Measurements from ENCODE around the gene PPM1H.

Gene PPM1H

DNA sequence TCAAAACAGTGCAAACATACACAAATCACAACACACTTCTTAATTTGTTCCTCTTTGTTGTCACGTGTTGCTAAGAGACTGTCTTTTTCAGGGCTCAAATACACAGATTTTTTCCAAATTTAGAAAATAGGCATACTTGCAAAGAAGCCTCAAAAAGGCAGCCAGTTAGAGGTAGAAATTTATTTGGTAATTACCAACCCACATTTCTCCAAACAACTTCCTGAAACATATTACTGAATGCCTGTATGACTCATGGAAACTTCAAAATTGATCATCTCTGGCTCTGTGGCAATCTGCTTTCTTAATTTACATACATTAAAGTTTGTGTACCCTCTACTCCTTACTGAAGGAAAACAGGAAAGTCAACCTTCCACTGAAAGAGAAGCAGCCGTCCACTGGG lies 36.4 kb downstream of the PPM1H start:
- TF ChIP-seq, protein P1, sequence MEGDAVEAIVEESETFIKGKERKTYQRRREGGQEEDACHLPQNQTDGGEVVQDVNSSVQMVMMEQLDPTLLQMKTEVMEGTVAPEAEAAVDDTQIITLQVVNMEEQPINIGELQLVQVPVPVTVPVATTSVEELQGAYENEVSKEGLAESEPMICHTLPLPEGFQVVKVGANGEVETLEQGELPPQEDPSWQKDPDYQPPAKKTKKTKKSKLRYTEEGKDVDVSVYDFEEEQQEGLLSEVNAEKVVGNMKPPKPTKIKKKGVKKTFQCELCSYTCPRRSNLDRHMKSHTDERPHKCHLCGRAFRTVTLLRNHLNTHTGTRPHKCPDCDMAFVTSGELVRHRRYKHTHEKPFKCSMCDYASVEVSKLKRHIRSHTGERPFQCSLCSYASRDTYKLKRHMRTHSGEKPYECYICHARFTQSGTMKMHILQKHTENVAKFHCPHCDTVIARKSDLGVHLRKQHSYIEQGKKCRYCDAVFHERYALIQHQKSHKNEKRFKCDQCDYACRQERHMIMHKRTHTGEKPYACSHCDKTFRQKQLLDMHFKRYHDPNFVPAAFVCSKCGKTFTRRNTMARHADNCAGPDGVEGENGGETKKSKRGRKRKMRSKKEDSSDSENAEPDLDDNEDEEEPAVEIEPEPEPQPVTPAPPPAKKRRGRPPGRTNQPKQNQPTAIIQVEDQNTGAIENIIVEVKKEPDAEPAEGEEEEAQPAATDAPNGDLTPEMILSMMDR (IDR thresholded peaks at IDR 0.05; ENCODE audit: insufficient read depth, low read depth, low read length, missing control alignments): no peak
- DNase-seq (ENCODE audit: low read depth): peak; percentile 50
- no peak overlapping the region for H3K4me3 ChIP-seq (ENCODE audit: low read length)

DNA sequence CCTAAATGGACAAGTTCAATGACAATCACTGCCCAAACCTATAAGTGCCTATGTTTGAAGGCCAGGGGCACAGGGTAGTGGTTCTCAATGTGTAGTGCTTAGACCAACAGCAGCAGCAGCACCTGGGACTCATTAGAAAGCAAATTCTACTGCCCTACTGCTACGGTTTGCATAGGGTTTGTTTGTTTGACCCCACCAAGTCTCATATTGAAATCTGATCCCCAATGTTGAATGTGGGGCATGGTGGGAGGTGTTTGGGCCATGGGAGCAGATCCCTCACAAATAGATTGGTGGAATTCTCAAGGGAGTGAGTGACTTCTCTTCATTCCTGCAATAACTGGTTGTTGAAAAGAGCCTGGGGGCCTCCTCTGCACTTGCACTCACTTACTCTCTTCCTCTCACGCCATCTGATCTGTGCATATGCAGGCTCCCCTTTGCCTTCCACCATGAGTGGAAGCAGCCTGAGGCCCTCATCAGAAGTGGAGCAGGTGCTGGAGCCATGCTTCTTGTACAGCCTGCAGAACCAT lies 39.5 kb downstream of the PPM1H start:
- TF ChIP-seq, protein P1 (IDR thresholded peaks at IDR 0.05; ENCODE audit: insufficient read depth, low read depth, low read length, missing control alignments): no peak
- DNase-seq (ENCODE audit: low read depth): no peak
- H3K4me3 ChIP-seq (ENCODE audit: low read length): no peak overlapping the region

DNA sequence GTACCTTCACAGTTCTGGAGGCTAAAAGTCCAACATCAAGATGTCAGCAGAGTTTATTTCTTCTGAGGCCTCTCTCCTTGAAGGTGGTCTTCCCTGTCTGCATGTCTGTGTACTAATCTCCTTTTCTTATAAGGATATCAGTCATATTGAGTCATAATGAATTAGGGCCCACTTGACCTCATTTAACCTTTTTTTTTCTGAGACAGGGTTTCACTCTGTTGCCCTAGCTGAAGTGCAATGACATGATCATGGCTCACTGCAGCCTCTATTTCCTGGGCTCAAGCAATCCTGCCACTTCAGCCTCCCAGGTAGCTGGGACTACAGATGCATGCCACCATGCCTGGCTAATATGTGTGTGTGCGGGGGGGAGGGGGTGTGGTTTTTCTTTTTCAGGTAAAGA lies 41.7 kb downstream of the PPM1H start:
- no peak overlapping the region for H3K4me3 ChIP-seq (ENCODE audit: low read length)
- DNase-seq (ENCODE audit: low read depth): no peak
- TF ChIP-seq, protein P1 (IDR thresholded peaks at IDR 0.05; ENCODE audit: insufficient read depth, low read depth, low read length, missing control alignments): no peak

DNA sequence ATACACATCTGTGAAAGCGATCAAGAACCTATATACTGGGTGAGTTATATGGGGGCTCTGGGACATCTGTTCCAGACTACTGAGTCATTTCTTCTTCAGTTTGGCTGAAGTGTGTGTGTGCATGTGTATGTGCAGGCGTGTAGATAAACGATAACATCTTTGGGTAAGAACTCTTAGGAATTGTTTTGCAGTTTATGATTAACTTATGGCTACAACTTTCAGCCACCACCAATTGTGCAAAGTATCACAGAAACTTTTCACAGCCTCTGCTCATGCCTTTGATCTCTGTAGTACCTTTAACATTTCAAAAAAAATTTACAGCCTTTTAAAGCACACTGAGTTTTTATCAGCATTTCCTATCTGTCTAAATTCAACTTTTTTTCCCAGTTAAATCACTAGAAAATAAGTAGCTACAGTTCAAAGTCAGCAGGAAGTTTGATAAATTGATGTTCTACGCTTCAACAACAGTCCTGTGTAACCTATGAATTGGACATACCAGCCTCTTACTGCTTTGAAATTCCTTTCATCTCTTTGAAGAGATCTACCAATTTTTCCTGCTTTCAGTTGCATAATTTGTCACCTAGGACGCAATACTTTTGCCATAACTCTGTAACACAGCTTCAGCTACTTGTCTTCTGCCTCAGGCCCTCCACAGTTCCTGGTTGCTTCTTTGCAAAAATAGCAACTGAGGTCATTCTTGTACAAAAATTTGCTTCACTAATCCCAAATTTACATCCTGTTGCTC lies 43.0 kb downstream of the PPM1H start:
- TF ChIP-seq, protein P1 (IDR thresholded peaks at IDR 0.05; ENCODE audit: insufficient read depth, low read depth, low read length, missing control alignments): no peak
- no peak for DNase-seq (ENCODE audit: low read depth)

DNA sequence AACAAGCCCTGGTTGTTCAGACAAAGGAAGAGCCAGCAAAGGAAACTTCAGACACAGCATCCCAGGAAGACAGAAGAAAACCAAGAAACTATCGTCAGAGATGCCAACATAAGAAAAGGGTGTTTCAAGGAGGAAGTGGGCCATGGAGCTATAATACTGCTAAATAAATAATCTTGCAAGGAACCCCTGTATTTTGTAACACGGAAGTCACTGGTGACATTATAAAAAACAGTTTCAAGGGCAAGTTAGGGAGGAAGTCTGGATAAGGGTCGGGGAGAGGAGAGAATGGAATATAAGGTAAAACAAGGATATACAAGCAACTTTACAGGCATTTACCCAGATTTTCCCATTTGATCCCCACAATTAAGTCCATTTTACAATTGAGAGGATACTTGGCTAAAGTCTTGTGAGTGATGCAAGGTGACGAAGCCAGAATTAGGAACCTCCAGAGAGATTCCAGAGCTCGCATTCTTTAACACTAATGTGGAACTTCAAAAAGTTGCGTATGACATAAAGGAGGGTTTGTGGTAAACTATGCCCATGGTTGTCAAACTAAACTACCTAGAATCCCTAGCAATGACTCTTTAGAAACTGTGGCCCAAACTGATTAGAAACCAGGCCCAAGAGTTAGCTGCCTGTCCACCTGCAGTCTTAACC lies 46.4 kb downstream of the PPM1H start:
- DNase-seq (ENCODE audit: low read depth): no peak
- no peak overlapping the region for H3K4me3 ChIP-seq (ENCODE audit: low read length)
- TF ChIP-seq, protein P1 (IDR thresholded peaks at IDR 0.05; ENCODE audit: insufficient read depth, low read depth, low read length, missing control alignments): no peak

More for the DNA sequence above, 43.0 kb downstream of the PPM1H start:
- H3K4me3 ChIP-seq (ENCODE audit: low read length): no peak overlapping the region

GRCh38 chr12:62886796-62887195 lies 48.2 kb downstream of the PPM1H start:
- H3K4me3 ChIP-seq (ENCODE audit: low read length): no peak overlapping the region
- TF ChIP-seq, protein P1 (IDR thresholded peaks at IDR 0.05; ENCODE audit: insufficient read depth, low read depth, low read length, missing control alignments): no peak
- DNase-seq (ENCODE audit: low read depth): no peak

All from epithelial cell of esophagus (primary cell).